Measurements from ENCODE around the gene GRK7.

The GRK7 gene, protein sequence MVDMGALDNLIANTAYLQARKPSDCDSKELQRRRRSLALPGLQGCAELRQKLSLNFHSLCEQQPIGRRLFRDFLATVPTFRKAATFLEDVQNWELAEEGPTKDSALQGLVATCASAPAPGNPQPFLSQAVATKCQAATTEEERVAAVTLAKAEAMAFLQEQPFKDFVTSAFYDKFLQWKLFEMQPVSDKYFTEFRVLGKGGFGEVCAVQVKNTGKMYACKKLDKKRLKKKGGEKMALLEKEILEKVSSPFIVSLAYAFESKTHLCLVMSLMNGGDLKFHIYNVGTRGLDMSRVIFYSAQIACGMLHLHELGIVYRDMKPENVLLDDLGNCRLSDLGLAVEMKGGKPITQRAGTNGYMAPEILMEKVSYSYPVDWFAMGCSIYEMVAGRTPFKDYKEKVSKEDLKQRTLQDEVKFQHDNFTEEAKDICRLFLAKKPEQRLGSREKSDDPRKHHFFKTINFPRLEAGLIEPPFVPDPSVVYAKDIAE (N-terminal part only)

DNA sequence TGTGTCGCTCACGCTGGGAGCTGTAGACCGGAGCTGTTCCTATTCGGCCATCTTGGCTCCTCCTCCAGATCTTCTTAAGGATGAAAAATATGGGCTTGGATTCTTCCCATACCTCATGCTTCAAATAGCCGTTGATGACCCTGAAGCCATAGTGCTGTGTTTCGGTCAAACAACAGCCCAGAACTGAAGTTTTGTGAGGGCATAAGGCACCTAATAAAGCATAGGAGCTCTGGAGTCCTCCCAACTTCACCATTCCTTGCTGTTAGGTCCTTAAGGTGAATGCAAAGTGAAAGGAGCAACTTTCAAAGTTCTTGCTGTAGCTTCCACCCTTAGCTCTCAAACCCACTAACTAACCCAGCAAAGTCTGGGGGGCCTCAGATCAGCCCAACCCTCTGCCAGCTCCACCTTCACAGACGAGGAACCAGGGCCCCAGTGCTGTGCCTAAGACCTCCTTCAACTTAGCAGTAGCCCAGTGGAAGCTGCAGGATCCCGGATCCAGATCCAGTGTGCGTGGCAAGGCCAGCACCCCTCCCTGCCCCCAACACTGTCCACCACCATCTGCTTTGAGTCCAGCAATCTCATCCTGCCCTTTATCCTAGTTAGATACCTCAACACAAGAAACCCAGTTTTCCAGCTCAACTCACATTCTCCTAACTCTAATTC lies at the start of gene GRK7:
Gene GRK7 (plus strand): TSS at position 321 of the 663 bp plus-strand sequence. CDS start 14,877 bp downstream, outside the sequence.
- TF ChIP-seq, protein P1, sequence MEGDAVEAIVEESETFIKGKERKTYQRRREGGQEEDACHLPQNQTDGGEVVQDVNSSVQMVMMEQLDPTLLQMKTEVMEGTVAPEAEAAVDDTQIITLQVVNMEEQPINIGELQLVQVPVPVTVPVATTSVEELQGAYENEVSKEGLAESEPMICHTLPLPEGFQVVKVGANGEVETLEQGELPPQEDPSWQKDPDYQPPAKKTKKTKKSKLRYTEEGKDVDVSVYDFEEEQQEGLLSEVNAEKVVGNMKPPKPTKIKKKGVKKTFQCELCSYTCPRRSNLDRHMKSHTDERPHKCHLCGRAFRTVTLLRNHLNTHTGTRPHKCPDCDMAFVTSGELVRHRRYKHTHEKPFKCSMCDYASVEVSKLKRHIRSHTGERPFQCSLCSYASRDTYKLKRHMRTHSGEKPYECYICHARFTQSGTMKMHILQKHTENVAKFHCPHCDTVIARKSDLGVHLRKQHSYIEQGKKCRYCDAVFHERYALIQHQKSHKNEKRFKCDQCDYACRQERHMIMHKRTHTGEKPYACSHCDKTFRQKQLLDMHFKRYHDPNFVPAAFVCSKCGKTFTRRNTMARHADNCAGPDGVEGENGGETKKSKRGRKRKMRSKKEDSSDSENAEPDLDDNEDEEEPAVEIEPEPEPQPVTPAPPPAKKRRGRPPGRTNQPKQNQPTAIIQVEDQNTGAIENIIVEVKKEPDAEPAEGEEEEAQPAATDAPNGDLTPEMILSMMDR (IDR thresholded peaks at IDR 0.05; ENCODE audit: low read depth, low read length): no peak
- no peaks in the 10 kb centered on the region for H3K9me3 ChIP-seq (ENCODE audit: severe bottlenecking)
- no peak for DNase-seq
- H3K36me3 ChIP-seq: no peaks in the 10 kb centered on the region
- no peak within 1 kb of the TSS for H3K4me3 ChIP-seq (ENCODE audit: low read depth, low read length)
- H3K27me3 ChIP-seq (ENCODE audit: insufficient read depth, low read depth, severe bottlenecking): no peaks in the 10 kb centered on the region
- no peak within 1 kb of the TSS for H3K27ac ChIP-seq

DNA sequence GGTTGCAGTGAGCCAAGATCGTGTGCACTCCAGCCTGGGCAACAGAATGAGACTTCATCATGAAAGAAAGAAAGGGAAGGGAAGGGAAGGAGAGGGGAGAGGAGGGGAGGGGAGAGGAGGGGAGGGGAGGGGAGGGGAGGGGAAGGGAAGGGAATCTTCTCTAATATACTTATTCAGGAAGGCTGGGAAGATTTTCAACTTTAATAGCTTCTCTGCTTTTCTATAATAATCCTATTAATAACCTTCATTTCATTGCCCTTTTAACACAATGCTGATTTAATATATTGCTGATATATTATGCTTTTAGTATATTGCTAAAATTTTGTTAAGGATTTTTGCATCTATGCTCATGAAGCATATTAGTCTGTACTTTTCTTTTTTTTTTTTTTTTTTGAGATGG lies 48.5 kb upstream of the GRK7 start:
- Histone ChIP-seq H3K27me3 (ENCODE audit: insufficient read depth, low read depth, severe bottlenecking) (no peaks in the 10 kb centered on the region), H3K27ac (no peak overlapping the region), H3K9me3 (ENCODE audit: severe bottlenecking) (no peaks in the 10 kb centered on the region), H3K36me3 (no peaks in the 10 kb centered on the region), H3K4me3 (ENCODE audit: low read depth, low read length) (no peak overlapping the region)
- TF ChIP-seq, protein P1 (IDR thresholded peaks at IDR 0.05; ENCODE audit: low read depth, low read length): no peak
- no peak for DNase-seq

DNA sequence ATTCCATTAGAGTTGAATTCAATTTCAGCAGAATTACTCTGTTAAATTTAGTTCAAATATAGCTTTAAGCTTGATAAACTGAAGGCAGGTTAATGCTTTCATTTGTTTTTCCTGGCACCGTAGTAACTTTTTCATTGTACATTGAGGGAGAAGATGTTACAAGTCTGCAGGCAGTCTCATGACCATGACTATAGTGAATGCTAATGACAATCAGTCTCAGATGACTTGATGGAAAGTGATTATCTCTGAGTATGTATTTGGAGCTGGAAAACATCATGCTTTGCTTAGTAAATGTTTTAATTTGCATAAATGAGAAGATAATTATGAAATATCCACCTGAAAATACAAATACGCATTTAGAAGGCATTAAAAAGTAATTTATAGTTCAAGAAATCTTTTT lies 41.1 kb upstream of the GRK7 start:
- TF ChIP-seq, protein P1 (IDR thresholded peaks at IDR 0.05; ENCODE audit: low read depth, low read length): no peak
- DNase-seq: no peak
- no peaks in the 10 kb centered on the region for H3K27me3 ChIP-seq (ENCODE audit: insufficient read depth, low read depth, severe bottlenecking)

DNA sequence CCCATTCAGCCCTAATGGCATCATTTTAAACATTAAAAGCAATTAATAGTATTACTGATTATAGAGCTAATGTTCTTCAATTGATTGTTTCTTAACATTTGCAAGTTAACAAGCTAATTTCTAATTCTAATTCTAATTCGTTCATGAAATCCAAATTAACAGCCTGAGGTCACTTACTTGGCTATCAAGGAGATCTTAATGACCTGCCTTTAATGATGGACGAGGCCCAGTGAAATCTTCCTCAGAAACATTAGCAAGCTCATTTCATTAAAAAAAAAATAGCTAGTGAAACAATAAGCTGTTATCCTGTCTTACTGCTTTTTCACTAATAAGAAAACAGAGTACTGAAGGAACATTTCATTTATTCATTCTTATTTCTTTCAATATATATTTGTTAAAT lies 40.6 kb upstream of the GRK7 start:
- no peaks in the 10 kb centered on the region for H3K27me3 ChIP-seq (ENCODE audit: insufficient read depth, low read depth, severe bottlenecking)
- H3K4me3 ChIP-seq (ENCODE audit: low read depth, low read length): no peak overlapping the region
- no peaks in the 10 kb centered on the region for H3K36me3 ChIP-seq
- H3K9me3 ChIP-seq (ENCODE audit: severe bottlenecking): no peaks in the 10 kb centered on the region
- H3K27ac ChIP-seq: no peak overlapping the region
- TF ChIP-seq, protein P1 (IDR thresholded peaks at IDR 0.05; ENCODE audit: low read depth, low read length): no peak
- no peak for DNase-seq

More for the DNA sequence above, 41.1 kb upstream of the GRK7 start:
- no peaks in the 10 kb centered on the region for H3K9me3 ChIP-seq (ENCODE audit: severe bottlenecking)
- no peak overlapping the region for H3K4me3 ChIP-seq (ENCODE audit: low read depth, low read length)
- no peak overlapping the region for H3K27ac ChIP-seq
- H3K36me3 ChIP-seq: no peaks in the 10 kb centered on the region

DNA sequence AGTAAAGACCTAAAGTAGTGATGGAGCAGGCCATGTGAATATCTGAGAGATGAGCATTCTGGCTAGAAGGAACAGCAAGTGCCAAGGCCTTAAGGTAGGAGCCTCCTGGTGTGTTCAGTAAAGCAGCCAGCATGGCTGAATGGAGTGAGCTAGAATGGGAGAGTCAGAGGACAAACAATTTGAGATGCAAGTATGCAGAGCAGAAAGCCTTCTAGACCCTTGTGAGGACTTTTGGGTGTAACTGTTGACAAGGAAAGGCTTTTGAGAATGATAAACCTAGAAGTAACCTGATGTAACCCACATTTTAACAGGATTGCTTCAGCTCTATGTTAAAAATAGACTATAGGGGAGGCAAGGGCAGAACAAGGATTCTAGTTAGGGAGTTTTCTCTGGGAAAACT lies 40.0 kb upstream of the GRK7 start:
- no peak for DNase-seq
- Histone ChIP-seq H3K4me3 (ENCODE audit: low read depth, low read length) (no peak overlapping the region), H3K36me3 (no peaks in the 10 kb centered on the region), H3K9me3 (ENCODE audit: severe bottlenecking) (no peaks in the 10 kb centered on the region), H3K27me3 (ENCODE audit: insufficient read depth, low read depth, severe bottlenecking) (no peaks in the 10 kb centered on the region), H3K27ac (no peak overlapping the region)
- TF ChIP-seq, protein P1 (IDR thresholded peaks at IDR 0.05; ENCODE audit: low read depth, low read length): no peak
